Testis (tissue), 2 donors: Measurements from ENCODE around the gene FBXL7.

ENCODE experiments used
- POLR2A ChIP-seq: fragments of 450-650 bp; IDR thresholded peaks from one replicate; pipeline ENCODE4 v1.6.1; 2017; ENCODE audit warnings: antibody characterized with exemption, mild to moderate bottlenecking, moderate library complexity
- TF ChIP-seq, protein P1 (sequence below), 3 experiments: fragments of 450-650 bp in 2 of 3; fragments of 200-600 bp in 1 of 3; sonication (generic) in 1 of 3; IDR thresholded peaks; one replicate each; pipeline ENCODE4 v1.5.1; 2016 to 2019; ENCODE audit warnings: antibody characterized with exemption in 3 of 3, mild to moderate bottlenecking in 2 of 3, moderate library complexity in 1 of 3

DNA sequence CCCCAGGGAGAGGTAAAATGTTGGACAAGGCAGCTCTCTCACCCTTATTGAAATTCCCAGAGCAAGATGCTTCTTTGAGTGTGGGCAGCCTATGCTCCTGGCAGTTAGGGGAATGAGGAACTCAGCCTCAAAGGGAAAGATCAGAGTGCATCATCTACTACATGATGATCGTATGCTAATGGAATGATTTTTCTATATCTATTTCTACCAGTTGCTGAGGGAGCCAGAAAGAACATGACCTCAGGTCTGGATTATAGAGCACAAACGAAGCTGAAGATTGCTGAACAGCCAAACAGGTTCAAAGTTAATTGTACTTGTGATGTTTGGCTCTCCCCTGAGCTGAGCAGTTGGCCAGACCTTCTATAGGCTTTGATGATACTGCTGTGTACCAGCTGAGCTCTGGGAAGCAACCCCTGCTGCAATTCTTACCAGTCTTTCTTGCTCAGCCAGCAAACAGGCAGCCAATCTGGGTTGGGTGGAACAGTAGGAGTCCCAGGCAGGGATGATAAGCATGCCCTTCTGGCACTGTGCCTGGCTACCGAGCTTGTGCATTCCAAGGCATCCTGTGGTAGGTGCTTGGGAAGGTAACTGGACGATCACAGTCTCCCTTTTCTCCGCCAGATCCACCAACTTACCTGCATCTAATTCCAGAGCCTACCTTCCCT lies 10.3 kb upstream of the FBXL7 start:
- TF ChIP-seq, protein P1, sequence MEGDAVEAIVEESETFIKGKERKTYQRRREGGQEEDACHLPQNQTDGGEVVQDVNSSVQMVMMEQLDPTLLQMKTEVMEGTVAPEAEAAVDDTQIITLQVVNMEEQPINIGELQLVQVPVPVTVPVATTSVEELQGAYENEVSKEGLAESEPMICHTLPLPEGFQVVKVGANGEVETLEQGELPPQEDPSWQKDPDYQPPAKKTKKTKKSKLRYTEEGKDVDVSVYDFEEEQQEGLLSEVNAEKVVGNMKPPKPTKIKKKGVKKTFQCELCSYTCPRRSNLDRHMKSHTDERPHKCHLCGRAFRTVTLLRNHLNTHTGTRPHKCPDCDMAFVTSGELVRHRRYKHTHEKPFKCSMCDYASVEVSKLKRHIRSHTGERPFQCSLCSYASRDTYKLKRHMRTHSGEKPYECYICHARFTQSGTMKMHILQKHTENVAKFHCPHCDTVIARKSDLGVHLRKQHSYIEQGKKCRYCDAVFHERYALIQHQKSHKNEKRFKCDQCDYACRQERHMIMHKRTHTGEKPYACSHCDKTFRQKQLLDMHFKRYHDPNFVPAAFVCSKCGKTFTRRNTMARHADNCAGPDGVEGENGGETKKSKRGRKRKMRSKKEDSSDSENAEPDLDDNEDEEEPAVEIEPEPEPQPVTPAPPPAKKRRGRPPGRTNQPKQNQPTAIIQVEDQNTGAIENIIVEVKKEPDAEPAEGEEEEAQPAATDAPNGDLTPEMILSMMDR (IDR thresholded peaks at IDR 0.05) = no peak
- TF ChIP-seq POLR2A = no peak
